Coronary artery (tissue), 2 donors: ENCODE measurements around the gene TMPRSS11D.

ENCODE experiments used
- DNase-seq: peaks from one replicate; pipeline ENCODE4 v3.0.0-alpha.2; 2017; ENCODE audit warnings: low spot score
- H3K27ac ChIP-seq, 2 donors: fragments of 200-600 bp; sonication (generic); one replicate each; pipeline ENCODE4 v1.5.1; 2016 to 2019
- H3K4me3 ChIP-seq: fragments of 200-600 bp; sonication (generic); 2 replicates; pipeline ENCODE4 v1.5.1; 2016; ENCODE audit warnings: mild to moderate bottlenecking, moderate library complexity
- CTCF ChIP-seq: fragments of 200-600 bp; sonication (generic); IDR thresholded peaks from one replicate; pipeline ENCODE4 v1.5.1; 2019; ENCODE audit warnings: antibody characterized with exemption

The TMPRSS11D gene

GRCh38 chr4:67785528-67785927, 98.3 kb downstream of the TMPRSS11D start:
- DNase-seq = no peak
- H3K4me3 ChIP-seq = no peak overlapping the region
- H3K27ac ChIP-seq = no peak overlapping the region
- TF ChIP-seq CTCF = no peak

- H3K27ac ChIP-seq = no peak overlapping the region
- no peak for DNase-seq
- no peak overlapping the region for H3K4me3 ChIP-seq
- TF ChIP-seq CTCF = no peak
These were observed 104.2 kb downstream of the TMPRSS11D start for GRCh38 chr4:67779631-67780030.

GRCh38 chr4:67776746-67777145, 107.1 kb downstream of the TMPRSS11D start:
- Histone ChIP-seq H3K27ac (no peak overlapping the region), H3K4me3 (no peak overlapping the region)
- no peak for TF ChIP-seq CTCF
- DNase-seq = no peak
